GM12801 (cell line): ENCODE measurements around the gene CHN1.

Experiments used
- TF ChIP-seq, protein P1 (sequence below): IDR thresholded peaks from one replicate; pipeline ENCODE4 v1.5.1; 2011; ENCODE audit warnings: control low read depth; ENCODE audit not compliant: insufficient read length; ENCODE audit errors: extremely low read depth

The CHN1 gene, protein sequence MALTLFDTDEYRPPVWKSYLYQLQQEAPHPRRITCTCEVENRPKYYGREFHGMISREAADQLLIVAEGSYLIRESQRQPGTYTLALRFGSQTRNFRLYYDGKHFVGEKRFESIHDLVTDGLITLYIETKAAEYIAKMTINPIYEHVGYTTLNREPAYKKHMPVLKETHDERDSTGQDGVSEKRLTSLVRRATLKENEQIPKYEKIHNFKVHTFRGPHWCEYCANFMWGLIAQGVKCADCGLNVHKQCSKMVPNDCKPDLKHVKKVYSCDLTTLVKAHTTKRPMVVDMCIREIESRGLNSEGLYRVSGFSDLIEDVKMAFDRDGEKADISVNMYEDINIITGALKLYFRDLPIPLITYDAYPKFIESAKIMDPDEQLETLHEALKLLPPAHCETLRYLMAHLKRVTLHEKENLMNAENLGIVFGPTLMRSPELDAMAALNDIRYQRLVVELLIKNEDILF

DNA sequence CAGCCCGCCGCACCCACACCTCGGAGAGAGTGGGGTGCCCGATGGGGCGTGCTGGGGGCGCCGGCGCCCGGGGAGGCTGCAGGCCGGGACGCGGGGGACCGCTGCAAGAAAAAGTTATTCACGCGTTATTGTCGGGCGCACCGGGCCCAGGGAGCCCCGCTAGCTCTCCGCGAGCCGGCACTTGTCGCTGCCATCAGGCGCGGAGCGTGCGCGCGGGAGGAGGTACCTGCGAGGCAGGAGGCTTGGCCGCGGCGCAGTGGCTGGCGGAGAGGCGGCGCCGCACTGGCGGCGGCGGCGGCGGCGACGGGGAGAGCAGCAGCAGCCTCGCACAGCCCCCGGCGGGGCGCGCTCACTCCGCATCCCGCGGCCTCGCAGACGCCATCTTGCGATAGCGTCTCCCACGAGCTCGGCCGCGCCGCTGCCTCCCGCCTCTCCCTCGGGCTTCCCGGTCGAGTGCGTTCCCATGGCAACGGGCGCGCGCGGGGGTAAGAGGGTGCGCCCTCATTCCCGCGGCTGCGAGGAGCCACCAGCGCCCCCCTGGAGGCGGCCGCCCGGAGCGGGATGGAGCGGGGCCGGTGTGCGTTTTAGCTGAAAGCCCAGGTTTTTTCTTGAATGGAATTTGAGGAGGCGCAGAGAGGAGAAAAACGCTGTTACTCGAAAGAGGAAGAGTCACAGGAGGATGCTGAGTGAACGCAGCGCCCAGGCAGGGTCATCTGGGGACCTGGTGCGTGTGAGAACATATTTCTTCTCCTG lies at the start of gene CHN1:
TSS of gene CHN1 (minus strand) at position 402 of the 753 bp plus-strand sequence. CDS start 469 bp downstream, outside the sequence.
- TF ChIP-seq, protein P1, sequence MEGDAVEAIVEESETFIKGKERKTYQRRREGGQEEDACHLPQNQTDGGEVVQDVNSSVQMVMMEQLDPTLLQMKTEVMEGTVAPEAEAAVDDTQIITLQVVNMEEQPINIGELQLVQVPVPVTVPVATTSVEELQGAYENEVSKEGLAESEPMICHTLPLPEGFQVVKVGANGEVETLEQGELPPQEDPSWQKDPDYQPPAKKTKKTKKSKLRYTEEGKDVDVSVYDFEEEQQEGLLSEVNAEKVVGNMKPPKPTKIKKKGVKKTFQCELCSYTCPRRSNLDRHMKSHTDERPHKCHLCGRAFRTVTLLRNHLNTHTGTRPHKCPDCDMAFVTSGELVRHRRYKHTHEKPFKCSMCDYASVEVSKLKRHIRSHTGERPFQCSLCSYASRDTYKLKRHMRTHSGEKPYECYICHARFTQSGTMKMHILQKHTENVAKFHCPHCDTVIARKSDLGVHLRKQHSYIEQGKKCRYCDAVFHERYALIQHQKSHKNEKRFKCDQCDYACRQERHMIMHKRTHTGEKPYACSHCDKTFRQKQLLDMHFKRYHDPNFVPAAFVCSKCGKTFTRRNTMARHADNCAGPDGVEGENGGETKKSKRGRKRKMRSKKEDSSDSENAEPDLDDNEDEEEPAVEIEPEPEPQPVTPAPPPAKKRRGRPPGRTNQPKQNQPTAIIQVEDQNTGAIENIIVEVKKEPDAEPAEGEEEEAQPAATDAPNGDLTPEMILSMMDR = no peak

DNA sequence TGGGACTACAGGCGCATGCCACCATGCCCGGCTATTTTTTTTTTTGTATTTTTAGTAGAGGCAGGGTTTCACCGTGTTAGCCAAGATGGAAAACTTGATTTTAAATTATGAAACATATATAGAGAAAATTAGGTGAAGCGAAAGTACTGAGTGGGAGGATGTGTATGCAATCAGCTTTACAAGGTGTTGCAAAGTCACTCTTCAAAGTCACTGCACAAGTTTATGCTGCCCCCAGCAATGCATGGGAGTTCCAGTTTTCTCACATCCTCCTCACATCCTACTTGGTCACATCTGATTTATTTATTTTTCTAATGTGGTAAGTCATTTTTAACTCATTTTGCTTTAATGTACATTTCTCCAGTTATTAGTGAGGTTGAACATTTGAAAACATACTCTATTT lies 49.2 kb upstream of the CHN1 start:
- TF ChIP-seq, protein P1 = no peak

DNA sequence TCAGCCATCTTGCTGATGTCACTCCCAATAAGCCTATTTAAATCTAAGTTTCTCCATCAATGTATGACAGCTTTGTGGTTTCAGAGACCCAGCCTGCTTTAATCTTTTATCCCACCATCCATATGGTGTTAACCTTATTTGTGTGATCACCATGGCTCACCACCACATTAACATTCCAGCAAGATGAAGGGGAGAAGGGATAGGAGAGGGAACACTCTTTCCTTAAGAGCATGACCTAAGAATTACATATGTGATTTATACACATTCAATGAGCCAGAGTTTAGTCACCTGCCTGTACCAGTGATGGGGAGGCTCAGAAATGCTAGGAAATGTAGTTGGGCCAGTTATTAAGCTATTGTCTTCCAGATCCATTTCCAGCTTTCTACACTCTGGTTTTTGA lies 44.5 kb upstream of the CHN1 start:
- TF ChIP-seq, protein P1 = no peak

DNA sequence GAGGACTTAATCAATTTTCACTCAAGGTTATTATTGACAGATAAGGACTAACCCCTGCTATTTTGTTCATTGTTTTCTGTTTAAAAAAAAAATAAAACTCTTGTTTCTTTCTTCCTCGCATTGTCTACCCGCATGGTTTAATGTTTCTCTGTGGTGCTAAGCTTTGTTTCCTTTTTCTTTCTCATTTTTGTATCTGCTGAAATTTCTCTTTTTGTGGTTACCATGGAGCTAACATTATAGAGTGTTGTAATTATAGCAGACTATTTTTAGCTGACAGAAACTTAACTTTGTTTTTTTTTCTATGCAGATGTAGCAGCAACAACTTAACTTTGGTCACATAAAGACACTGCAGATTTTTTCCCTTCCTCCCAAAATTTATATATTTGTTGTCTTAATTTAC lies 43.1 kb upstream of the CHN1 start:
- TF ChIP-seq, protein P1 = no peak

DNA sequence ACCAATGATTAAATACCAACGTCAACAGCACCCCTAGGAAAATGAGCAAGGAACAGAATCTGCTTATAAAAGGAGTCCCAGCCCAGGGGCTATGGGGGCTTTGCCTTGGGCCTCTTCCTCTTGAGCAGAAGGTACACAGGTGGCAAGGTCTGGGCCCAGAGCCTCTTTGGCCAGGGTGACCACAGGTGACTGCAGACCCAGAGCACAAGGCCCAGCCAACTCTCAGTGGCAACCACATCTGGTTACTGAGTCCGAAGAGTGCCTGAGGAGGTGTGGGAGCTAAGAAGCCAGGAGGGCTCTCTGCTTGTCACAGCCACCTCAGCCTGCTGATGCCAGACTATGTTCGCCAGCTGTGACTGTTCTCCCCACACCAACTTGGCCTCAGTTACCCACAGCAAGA lies 34.3 kb upstream of the CHN1 start:
- TF ChIP-seq, protein P1 = no peak

DNA sequence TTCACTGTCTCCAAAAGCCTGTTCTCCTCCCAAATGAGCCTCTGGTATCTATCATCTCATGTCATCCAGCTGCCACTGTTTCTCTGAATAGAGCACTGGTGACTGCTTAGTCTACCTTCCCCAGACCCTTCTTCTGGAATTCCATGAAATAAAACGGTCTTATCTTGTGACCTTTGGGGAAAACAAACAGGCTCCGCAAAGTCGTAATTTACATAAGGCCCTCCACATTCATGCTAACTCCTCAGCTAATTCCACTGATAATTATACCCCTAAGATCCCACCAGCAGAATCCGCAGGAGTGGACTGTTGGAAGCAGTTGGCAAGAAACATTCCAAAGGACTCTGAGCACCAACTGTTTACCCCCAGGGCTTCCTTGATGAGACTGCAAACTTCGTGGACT lies 33.9 kb upstream of the CHN1 start:
- TF ChIP-seq, protein P1 = no peak

DNA sequence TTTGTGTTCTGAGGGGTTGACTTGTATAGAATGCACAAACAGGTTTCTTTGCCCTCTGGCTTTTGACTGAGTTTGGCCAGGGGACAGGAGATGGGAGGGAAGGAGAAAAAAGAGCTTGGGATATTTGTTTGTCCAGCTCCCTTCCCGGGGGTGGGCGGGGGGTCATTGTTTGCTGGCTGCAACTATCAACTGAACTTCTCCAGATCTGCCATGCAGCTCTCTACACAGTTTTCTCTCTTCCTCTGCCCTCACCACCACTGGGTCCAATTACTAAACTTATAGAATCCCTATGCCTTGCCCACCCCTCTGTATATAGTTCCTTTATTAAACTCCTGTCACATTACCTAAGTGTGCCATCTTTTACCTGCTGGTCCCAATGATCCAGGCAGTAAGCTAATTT lies 32.8 kb upstream of the CHN1 start:
- TF ChIP-seq, protein P1 = no peak
